ENCODE data around the gene PDE8A. TPM values are rescaled to one million over a fixed set of nuclear protein-coding genes. Genes with fewer than 3 reads are reported as not detected.
A peak's percentile ranks its signal among the peaks of the same experiment; 100 is the strongest.

The PDE8A gene
- total RNA-seq, 5 donors from 2014 or later (not counting 1 experiment from before 2014, with no cell fraction given) = 21.5 to 33.7 (median 25.1) TPM

DNA sequence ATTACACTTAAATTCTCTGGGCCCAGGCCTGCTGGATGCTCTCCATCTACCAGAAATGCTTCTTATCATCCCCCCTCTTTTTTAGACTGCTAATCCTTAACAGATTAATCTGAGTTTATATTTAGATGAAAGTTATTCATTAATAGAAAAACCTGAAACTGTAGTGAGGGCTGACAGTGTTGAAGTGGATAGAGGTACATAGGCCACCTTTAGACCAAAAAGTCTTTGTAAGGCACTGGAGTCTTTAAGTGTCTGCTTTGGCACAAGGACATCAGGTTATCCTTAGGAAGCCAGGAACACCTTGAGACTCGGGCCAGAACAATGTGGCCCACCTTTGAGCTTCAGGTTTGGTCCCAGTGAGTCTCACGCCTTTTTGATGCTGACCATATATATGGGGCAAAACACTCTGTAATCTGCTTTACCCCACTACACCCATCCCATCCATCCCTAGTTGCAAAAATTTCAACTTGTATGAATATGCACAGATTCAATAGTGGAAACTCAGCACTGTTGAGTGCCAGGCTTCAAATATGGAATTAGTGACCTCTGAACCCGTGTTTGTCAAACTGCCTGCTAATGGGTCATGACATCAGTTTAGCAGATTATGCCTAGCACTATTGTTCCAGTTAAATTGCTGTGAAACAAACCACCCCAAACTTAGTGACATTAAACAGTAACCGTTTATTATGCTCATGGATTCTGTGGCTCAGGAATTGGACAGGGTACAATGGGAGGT, 44.0 kb downstream of the PDE8A start:
- CTCF ChIA-PET = no interaction called here
- H3K4me3 ChIP-seq (ENCODE audit: control insufficient read depth in 1 of 2, extremely low read depth in 1 of 2, low read length in 1 of 2) = no peak overlapping the region
- Mint-ChIP-seq H3K4me3 (no peak overlapping the region), H3K27me3 (no peaks in the 10 kb centered on the region), H3K36me3 (no peaks in the 10 kb centered on the region), H3K4me1 (peaks cover 68 to 78% (median 69%) of the 10 kb centered on the region in 3 donors), H3K9me3 (no peaks in the 10 kb centered on the region), H3K27ac (no peak overlapping the region)
- no peak for DNase-seq
- H3K36me3 ChIP-seq (ENCODE audit: control insufficient read depth in 2 of 2, extremely low read depth in 1 of 2, insufficient read depth in 1 of 2, low read length in 1 of 2) = no peaks in the 10 kb centered on the region
- no peak for ATAC-seq (replicated peaks in 1 of 4)
- POLR2A ChIA-PET = no interaction called here
- 90% methylated on average over 3 of the region's 4 CpGs for whole genome bisulfite sequencing (ENCODE audit: insufficient coverage)
- H3K27ac ChIP-seq (ENCODE audit: low read length) = no peak overlapping the region
- peaks cover 2 to 14% of the 10 kb centered on the region in 2 experiments for H3K4me1 ChIP-seq (ENCODE audit: control insufficient read depth in 1 of 2, extremely low read depth in 1 of 2, insufficient read depth in 2 of 2, low read length in 2 of 2)
- H3K9me3 ChIP-seq = no peaks in the 10 kb centered on the region
- H3K27me3 ChIP-seq (replicated peaks in 1 of 2; ENCODE audit: control insufficient read depth in 2 of 2, extremely low read depth in 1 of 2, insufficient read depth in 2 of 2, low read length in 1 of 2) = no peaks in the 10 kb centered on the region

DNA sequence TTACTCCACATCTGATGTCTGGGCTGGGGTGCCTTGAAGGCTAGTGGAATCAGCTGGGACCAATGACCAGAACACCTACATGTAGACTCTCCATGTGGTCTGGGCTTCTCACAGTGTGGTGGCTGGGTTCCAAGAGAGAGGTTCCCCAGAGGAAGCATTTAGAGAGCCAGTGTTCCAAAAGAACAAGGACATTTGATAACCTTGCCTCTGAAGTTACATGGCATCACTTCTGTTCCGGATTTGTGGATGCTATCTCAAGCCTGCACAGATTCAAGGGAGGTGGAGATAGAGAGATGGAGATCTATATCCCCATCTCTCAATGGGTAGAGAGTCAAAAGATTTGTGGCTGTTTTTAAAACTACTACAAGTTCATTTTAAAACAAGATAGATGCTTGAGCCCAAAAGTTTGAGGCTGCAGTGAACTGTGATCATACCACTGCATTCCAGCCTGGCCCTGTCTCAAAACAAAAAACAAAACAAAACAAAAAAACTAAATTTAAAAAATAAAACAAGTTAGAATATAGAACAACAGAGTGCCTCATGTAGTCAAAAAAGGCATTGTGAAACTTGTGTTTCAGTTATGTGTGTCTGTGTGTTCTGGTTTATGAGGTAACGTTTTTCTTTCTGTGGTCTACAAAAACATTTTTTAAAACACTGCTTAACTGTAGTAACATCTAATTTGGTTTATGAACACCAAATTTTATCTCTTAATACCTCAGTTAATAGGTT, 44.8 kb downstream of the PDE8A start:
- POLR2A ChIA-PET = no interaction called here
- Histone ChIP-seq H3K27me3 (replicated peaks in 1 of 2; ENCODE audit: control insufficient read depth in 2 of 2, extremely low read depth in 1 of 2, insufficient read depth in 2 of 2, low read length in 1 of 2) (no peaks in the 10 kb centered on the region), H3K36me3 (ENCODE audit: control insufficient read depth in 2 of 2, extremely low read depth in 1 of 2, insufficient read depth in 1 of 2, low read length in 1 of 2) (no peaks in the 10 kb centered on the region), H3K4me3 (ENCODE audit: control insufficient read depth in 1 of 2, extremely low read depth in 1 of 2, low read length in 1 of 2) (no peak overlapping the region), H3K27ac (ENCODE audit: low read length) (no peak overlapping the region), H3K4me1 (ENCODE audit: control insufficient read depth in 1 of 2, extremely low read depth in 1 of 2, insufficient read depth in 2 of 2, low read length in 2 of 2) (peaks cover 6 to 17% of the 10 kb centered on the region in 2 experiments), H3K9me3 (no peaks in the 10 kb centered on the region)
- no peak overlapping the region for H3K4me3 Mint-ChIP-seq
- no CpG with 5 or more reads among the region's 2 CpGs for WGBS (ENCODE audit: insufficient coverage)
- H3K4me1 Mint-ChIP-seq = peaks cover 73 to 84% (median 75%) of the 10 kb centered on the region in 3 donors
- H3K9me3 Mint-ChIP-seq = no peaks in the 10 kb centered on the region
- CTCF ChIA-PET = no interaction called here
- no peaks in the 10 kb centered on the region for H3K27me3 Mint-ChIP-seq
- ATAC-seq (replicated peaks in 1 of 4) (no peak), DNase-seq (no peak)
- H3K36me3 Mint-ChIP-seq = no peaks in the 10 kb centered on the region
- H3K27ac Mint-ChIP-seq = peak overlapping the region in 1 of 2 donors; percentile 29

DNA sequence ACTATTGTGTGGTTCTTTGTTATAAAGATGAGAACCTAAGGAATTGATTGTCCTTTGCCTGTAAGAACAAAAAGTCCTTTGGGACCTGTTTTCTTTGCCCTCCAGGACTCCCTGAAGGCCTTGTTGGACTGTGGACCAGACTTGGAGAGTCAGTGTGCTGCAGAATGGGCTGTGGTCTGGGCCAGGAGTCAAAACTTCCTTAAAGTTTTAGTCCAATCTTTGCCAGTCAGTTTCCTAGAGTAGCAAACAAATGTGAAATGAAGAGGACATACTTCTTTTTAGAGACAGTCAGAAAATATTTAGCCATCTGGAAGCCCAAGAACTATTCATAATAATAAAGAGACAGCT, 45.4 kb downstream of the PDE8A start:
- Histone ChIP-seq H3K9me3 (no peaks in the 10 kb centered on the region), H3K27ac (ENCODE audit: low read length) (no peak overlapping the region), H3K4me3 (ENCODE audit: control insufficient read depth in 1 of 2, extremely low read depth in 1 of 2, low read length in 1 of 2) (no peak overlapping the region), H3K36me3 (ENCODE audit: control insufficient read depth in 2 of 2, extremely low read depth in 1 of 2, insufficient read depth in 1 of 2, low read length in 1 of 2) (no peaks in the 10 kb centered on the region), H3K4me1 (ENCODE audit: control insufficient read depth in 1 of 2, extremely low read depth in 1 of 2, insufficient read depth in 2 of 2, low read length in 2 of 2) (peaks cover 11 to 17% of the 10 kb centered on the region in 2 experiments), H3K27me3 (replicated peaks in 1 of 2; ENCODE audit: control insufficient read depth in 2 of 2, extremely low read depth in 1 of 2, insufficient read depth in 2 of 2, low read length in 1 of 2) (no peaks in the 10 kb centered on the region)
- POLR2A ChIA-PET = no interaction called here
- H3K9me3 Mint-ChIP-seq = no peaks in the 10 kb centered on the region
- CTCF ChIA-PET = no interaction called here
- H3K27me3 Mint-ChIP-seq = no peaks in the 10 kb centered on the region
- DNase-seq = no peak
- no peak overlapping the region for H3K27ac Mint-ChIP-seq
- H3K4me3 Mint-ChIP-seq = no peak overlapping the region
- no peaks in the 10 kb centered on the region for H3K36me3 Mint-ChIP-seq
- peaks cover 74 to 86% (median 75%) of the 10 kb centered on the region in 3 donors for H3K4me1 Mint-ChIP-seq
- no peak for ATAC-seq (replicated peaks in 1 of 4)

DNA sequence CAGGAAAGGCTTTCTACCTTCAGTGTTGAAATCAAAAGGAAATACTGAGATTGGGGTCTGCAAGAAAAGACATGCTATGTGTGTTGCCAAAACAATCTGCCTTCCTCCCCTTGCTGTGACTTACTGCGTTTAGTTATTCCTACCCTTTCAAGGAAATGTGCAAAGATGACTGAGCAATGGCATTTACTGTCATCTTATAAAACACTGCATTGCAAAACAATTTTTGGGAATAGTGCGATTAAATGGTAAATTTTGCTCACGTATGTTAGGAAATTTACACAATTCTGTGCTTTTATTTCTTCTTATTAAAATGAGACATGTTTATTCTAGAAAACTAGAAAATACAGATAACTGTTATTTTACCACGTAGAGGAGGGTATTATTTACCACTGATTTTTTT, 45.8 kb downstream of the PDE8A start:
- H3K9me3 ChIP-seq = no peaks in the 10 kb centered on the region
- WGBS (ENCODE audit: insufficient coverage) = 100% methylated on average over 1 of the region's 4 CpGs
- H3K27ac Mint-ChIP-seq = no peak overlapping the region

DNA sequence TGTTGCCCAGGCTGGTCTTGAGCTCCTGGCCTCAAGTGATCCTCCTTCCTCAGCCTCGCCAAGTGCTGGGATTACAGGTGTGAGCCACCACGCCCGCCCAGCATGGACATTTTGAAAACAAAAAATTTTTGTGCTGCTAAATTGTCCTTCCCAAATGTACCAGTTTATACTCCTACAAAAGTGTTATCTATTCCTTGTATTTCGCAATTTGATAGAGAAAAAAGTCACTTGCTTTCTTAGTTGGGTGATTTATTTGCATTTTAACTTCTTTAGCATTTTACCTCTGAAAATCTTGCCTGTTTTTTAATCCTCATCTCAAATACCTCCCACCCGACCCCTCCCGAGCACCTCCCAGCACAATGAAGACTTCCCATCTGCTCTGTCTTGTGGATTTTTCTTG, 46.8 kb downstream of the PDE8A start:
- whole genome bisulfite sequencing (ENCODE audit: insufficient coverage) = 100% methylated on average over 1 of the region's 6 CpGs
- peaks cover 15 to 17% of the 10 kb centered on the region in 2 experiments for H3K4me1 ChIP-seq (ENCODE audit: control insufficient read depth in 1 of 2, extremely low read depth in 1 of 2, insufficient read depth in 2 of 2, low read length in 2 of 2)
- Mint-ChIP-seq H3K27ac (peak overlapping the region in 1 of 2 donors; percentile 4), H3K9me3 (no peaks in the 10 kb centered on the region), H3K4me1 (peaks cover 72 to 85% (median 75%) of the 10 kb centered on the region in 3 donors), H3K4me3 (no peak overlapping the region), H3K36me3 (no peaks in the 10 kb centered on the region), H3K27me3 (no peaks in the 10 kb centered on the region)
- H3K9me3 ChIP-seq = no peaks in the 10 kb centered on the region
- no peaks in the 10 kb centered on the region for H3K27me3 ChIP-seq (replicated peaks in 1 of 2; ENCODE audit: control insufficient read depth in 2 of 2, extremely low read depth in 1 of 2, insufficient read depth in 2 of 2, low read length in 1 of 2)
- CTCF ChIA-PET = no interaction called here
- no peaks in the 10 kb centered on the region for H3K36me3 ChIP-seq (ENCODE audit: control insufficient read depth in 2 of 2, extremely low read depth in 1 of 2, insufficient read depth in 1 of 2, low read length in 1 of 2)
- ATAC-seq (replicated peaks in 1 of 4) (no peak), DNase-seq (no peak)
- no peak overlapping the region for H3K27ac ChIP-seq (ENCODE audit: low read length)
- POLR2A ChIA-PET = no interaction called here
- no peak overlapping the region for H3K4me3 ChIP-seq (ENCODE audit: control insufficient read depth in 1 of 2, extremely low read depth in 1 of 2, low read length in 1 of 2)

More for the DNA sequence above, 45.8 kb downstream of the PDE8A start:
- H3K27me3 Mint-ChIP-seq = no peaks in the 10 kb centered on the region
- Histone ChIP-seq H3K36me3 (ENCODE audit: control insufficient read depth in 2 of 2, extremely low read depth in 1 of 2, insufficient read depth in 1 of 2, low read length in 1 of 2) (no peaks in the 10 kb centered on the region), H3K4me1 (ENCODE audit: control insufficient read depth in 1 of 2, extremely low read depth in 1 of 2, insufficient read depth in 2 of 2, low read length in 2 of 2) (peaks cover 12 to 17% of the 10 kb centered on the region in 2 experiments), H3K27ac (ENCODE audit: low read length) (no peak overlapping the region), H3K27me3 (replicated peaks in 1 of 2; ENCODE audit: control insufficient read depth in 2 of 2, extremely low read depth in 1 of 2, insufficient read depth in 2 of 2, low read length in 1 of 2) (no peaks in the 10 kb centered on the region), H3K4me3 (ENCODE audit: control insufficient read depth in 1 of 2, extremely low read depth in 1 of 2, low read length in 1 of 2) (no peak overlapping the region)
- no peak overlapping the region for H3K4me3 Mint-ChIP-seq
- no peak for ATAC-seq (replicated peaks in 1 of 4)
- H3K9me3 Mint-ChIP-seq = no peaks in the 10 kb centered on the region
- no peaks in the 10 kb centered on the region for H3K36me3 Mint-ChIP-seq
- ChIA-PET CTCF (no interaction called here), POLR2A (no interaction called here)
- peaks cover 74 to 88% (median 77%) of the 10 kb centered on the region in 3 donors for H3K4me1 Mint-ChIP-seq
- no peak for DNase-seq

DNA sequence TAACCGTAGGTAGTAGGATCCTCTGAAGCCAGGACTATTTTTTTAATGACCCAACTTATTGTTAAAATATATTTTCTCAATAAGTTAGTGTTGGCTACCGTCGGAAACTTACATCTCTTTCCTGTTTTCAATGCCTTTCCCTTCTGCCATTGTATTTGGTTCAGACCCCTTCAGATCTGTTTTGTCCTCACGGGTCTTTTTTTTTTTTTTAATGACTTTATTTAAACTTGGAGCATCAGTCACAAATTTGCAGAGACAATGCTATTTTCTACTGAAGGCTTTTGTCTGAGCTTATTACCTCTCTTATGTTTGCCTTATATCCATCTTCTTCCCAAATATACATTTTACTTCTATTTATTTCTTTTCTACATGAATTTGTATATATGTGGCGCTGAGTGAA, 47.6 kb downstream of the PDE8A start:
- ChIA-PET POLR2A (interaction anchor here in 1 of 2 donors (0.6 kb wide), 1 partner anchor 367 kb away, joined by 3 read pairs; no protein-coding TSS in a partner anchor), CTCF (no interaction called here)
- no peak for DNase-seq
- H3K27ac ChIP-seq (ENCODE audit: low read length) = no peak overlapping the region
- WGBS (ENCODE audit: insufficient coverage) = no CpG with 5 or more reads among the region's 5 CpGs
- H3K36me3 ChIP-seq (ENCODE audit: control insufficient read depth in 2 of 2, extremely low read depth in 1 of 2, insufficient read depth in 1 of 2, low read length in 1 of 2) = no peaks in the 10 kb centered on the region
- peaks cover 15 to 17% of the 10 kb centered on the region in 2 experiments for H3K4me1 ChIP-seq (ENCODE audit: control insufficient read depth in 1 of 2, extremely low read depth in 1 of 2, insufficient read depth in 2 of 2, low read length in 2 of 2)
- H3K27ac Mint-ChIP-seq = peak overlapping the region in 1 of 2 donors; percentile 76
- peaks cover 65 to 79% (median 67%) of the 10 kb centered on the region in 3 donors for H3K4me1 Mint-ChIP-seq
- no peak overlapping the region for H3K4me3 ChIP-seq (ENCODE audit: control insufficient read depth in 1 of 2, extremely low read depth in 1 of 2, low read length in 1 of 2)
- no peak overlapping the region for H3K4me3 Mint-ChIP-seq
- no peaks in the 10 kb centered on the region for H3K36me3 Mint-ChIP-seq
- H3K27me3 Mint-ChIP-seq = no peaks in the 10 kb centered on the region
- no peaks in the 10 kb centered on the region for H3K27me3 ChIP-seq (replicated peaks in 1 of 2; ENCODE audit: control insufficient read depth in 2 of 2, extremely low read depth in 1 of 2, insufficient read depth in 2 of 2, low read length in 1 of 2)
- no peaks in the 10 kb centered on the region for H3K9me3 ChIP-seq
- ATAC-seq (replicated peaks in 1 of 4) = no peak
- H3K9me3 Mint-ChIP-seq = no peaks in the 10 kb centered on the region

All from T-cell (primary cell).